ENCODE results near the gene LYZL2.
"Not testable (repeated sequence)": the region's sequence is repeated elsewhere in the genome, so short reads cannot be mapped to it uniquely, and the experiment has no call there.

The LYZL2 gene

GRCh38 chr10:30639946-30640786, 10.6 kb upstream of the LYZL2 start:
- DNase-seq (ENCODE audit: low read depth), result no peak

DNA sequence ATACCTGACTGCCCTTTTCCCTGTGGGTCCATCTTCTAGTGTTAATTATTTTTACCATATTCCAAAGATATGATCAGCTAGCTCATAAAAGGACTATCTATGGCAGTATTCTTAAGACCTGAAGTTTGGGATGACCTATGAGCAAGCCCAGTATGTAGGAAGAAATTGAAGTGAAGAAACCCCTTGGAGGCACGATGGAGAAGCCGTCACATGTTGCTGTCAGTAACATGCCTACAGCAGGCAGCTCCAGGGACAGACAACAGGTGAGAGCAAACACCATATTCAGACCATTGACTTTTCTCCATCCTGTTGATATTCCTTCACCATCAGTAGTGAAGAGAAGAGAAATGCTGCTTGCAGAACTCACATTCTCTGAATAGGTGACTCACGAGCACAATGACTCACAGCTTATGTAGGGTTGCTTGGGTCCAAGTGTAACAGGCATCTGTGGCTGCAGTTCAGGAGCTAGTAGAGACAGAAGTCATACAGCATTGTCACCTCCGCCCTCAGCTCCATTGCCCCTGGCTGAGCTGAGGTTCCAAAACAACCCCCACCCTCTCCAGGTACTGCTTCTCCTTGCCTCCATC, 8.4 kb upstream of the LYZL2 start:
- no peak for DNase-seq (ENCODE audit: low read depth)

GRCh38 chr10:30631188-30631587, 1.6 kb upstream of the LYZL2 start:
- DNase-seq (ENCODE audit: low read depth), result no peak

GRCh38 chr10:30630571-30630970, 1.0 kb upstream of the LYZL2 start:
- DNase-seq (ENCODE audit: low read depth), result no peak

- DNase-seq (ENCODE audit: low read depth), result not testable (repeated sequence)
These were observed 977 bp downstream of the LYZL2 start for GRCh38 chr10:30628576-30628975.

DNA sequence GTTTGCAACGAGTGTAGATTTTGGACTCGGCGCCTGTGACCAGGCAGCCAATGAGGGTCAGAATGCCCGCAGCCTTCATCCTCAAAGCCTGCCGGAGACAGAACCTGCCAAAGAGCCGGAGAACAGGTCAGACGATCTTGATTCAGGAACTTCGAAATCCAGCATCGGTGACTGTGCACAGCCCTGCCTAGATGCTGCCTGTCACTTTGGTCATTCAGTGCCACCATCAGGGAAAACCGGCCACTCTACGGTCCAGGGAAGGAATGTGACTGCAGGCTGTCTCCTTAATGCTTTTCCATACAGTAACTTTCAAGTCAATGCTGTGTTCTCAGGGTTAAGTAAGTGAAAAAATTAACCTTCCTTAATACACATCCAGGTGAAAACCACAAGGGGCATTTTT, 2.7 kb downstream of the LYZL2 start:
- not testable (repeated sequence) for DNase-seq (ENCODE audit: low read depth)

GRCh38 chr10:30626196-30626595, 3.4 kb downstream of the LYZL2 start:
- not testable (repeated sequence) for DNase-seq (ENCODE audit: low read depth)

DNA sequence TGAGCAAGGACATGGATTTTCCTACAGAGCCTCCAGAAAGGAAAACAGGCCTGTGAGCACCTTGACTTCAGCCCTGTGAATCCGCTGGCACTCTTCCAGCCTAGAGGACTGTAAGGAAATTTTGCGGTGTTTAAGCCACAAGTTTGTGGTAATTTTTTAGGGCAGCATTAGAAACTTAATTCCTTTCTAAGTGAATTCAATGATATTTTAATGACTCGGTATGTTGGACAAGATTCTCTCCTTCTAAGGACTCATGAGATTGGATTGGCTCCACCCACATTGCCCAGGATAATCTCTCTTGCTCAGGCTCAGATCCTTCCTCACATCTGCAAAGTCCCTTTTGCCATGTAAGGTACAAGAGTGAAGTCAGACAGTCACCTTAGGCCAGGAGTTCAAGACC, 4.5 kb downstream of the LYZL2 start:
- no peak for DNase-seq (ENCODE audit: low read depth)

DNA sequence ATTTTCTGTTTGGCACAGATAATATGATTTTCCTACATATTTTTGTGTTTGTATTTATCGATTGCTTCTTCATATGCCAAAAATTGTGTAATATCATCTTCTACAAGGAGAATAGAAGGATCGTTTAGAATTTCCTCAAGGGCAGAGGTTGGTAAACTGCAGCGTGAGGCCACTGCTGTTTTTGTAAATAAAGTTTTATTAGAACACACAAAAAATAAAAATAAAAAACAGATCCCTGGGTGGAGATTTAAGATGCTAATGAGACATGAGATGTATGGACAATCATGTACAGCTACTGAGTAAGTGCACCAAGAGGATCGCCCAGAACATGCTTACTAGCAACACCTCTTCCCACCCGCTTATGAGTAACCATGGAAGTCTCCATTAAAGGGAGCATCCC, 9.6 kb downstream of the LYZL2 start:
- DNase-seq (ENCODE audit: low read depth), result no peak

DNA sequence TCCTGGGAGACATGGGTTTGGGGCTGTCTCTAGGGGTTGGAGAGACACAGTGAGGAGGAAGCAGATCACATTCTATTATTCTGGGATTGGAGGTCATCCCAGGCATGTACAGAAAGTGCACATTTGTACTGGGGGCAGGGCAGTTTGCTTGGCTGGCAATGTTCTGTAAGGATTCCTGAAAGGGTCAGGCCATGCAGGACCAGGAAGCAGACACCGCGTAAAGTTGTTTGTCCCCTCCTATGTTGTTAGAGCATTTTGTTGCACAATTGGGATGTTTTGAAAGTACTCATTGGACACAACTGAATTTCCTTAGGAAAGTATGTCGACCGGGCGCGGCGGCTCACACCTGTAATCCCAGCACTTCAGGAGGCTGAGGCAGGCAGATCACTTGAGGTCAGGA, 12.5 kb downstream of the LYZL2 start:
- no peak for DNase-seq (ENCODE audit: low read depth)

GRCh38 chr10:30611041-30611440, 18.5 kb downstream of the LYZL2 start:
- not testable (repeated sequence) for DNase-seq (ENCODE audit: low read depth)

DNA sequence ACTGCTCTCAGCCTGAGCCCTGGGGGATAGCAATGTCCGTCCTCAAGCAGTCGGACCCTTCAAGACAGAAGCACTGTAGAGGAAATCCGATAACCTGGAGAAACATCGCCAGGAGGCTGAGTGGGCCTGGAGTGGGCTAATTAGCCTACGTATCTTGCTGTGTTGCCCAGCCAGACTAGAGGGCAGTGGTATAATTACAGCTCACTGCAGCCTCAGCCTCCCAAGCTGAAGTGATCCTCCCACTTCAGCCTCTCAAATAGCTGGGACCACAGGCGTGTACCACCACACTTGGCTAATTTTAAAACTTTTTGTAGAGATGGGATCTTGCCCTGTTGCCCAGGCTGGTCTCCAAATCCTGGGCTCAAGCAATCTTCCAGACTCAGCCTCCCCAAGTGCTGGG, 21.7 kb downstream of the LYZL2 start:
- no peak for DNase-seq (ENCODE audit: low read depth)

DNA sequence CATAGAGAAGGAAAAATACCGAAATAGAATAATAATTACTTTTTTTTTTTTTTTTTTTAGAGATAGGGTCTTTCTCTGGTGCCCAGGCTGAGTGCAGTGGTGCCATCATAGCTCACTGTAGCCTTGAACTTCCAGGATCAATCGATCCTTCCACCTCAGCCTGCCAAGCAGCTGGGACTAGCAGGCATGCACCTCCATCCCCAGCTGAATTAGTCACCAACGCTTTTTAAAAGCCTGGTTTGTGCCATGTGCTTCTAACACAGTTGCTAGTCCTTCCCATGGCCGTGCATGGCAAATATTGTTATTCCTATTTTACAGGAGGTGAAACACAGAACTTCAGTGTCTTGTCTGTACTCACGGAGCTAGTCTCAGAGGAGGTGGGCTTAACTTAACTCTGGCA, 23.2 kb downstream of the LYZL2 start:
- no peak for DNase-seq (ENCODE audit: low read depth)

- DNase-seq (ENCODE audit: low read depth), result not testable (repeated sequence)
These were observed 24.0 kb downstream of the LYZL2 start for GRCh38 chr10:30605341-30606121.

DNA sequence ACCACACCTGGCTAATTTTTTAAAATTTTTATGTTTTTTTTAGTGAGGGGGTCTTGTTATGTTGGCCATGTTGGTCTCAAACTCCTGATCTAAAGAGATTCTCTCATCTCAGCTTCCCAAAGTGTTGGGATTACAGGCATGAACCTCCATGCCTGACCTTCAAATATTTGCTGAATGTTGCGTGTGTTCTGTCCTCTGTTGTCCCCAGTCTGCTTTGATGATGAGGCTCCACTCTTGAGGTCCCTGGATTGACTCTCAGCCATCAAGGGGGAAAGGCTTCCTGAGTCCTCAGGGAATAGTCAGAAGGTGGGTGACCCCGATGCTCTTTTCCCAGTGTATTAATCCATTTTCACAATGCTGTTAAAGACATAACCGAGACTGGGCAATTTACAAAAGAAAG, 26.0 kb downstream of the LYZL2 start:
- DNase-seq (ENCODE audit: low read depth), result no peak

- DNase-seq (ENCODE audit: low read depth), result no peak
These were observed 26.8 kb downstream of the LYZL2 start for GRCh38 chr10:30602747-30603146.

DNA sequence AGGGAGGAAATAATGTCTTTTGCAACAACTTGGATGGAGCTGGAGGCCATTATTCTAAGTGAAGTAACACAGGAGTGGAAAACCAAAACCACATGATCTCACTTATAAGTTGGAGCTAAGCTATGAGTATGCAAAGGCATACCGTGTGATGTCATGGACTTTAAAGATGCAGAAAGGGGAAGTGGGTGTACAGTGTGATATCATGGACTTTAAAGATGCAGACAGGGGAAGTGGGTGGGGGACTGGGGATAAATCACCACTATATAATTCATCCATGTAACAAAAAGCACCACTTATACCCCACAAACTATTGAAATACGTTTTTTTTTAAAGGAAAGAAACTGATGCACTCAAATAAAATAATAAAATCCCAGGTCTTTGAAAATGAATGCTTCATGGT, 29.5 kb downstream of the LYZL2 start:
- DNase-seq (ENCODE audit: low read depth), result no peak

DNA sequence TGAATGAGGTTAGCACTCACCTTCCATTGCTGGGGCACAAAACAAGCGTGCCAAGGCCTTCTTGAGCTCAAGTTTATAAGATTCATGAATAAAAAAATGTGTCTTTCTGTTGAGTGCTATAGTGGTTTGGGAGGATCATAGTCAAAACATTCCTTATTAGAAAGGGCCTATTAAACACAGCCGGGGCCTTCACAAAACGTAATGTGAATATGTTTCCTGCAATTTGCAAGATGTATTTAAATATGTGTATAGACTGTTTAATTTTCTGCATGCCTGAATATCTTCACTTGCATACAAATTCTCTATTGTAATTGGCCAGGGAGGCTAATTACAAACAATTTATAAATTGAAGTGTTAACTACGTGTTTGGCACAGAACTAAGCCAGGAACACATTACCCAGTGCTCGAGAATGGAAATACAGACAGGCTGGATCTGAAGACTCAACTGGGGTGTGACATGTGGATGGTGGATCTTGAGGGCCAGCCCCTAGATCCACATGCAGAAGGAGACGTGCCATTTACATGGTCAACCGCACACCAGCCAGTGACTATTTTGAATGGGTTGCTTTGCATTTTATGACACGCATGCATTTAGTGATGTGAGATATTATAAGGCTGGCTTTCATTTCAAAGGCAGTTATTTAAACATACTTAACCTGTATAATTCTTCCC, 31.3 kb downstream of the LYZL2 start:
- no peak for DNase-seq (ENCODE audit: low read depth)

DNA sequence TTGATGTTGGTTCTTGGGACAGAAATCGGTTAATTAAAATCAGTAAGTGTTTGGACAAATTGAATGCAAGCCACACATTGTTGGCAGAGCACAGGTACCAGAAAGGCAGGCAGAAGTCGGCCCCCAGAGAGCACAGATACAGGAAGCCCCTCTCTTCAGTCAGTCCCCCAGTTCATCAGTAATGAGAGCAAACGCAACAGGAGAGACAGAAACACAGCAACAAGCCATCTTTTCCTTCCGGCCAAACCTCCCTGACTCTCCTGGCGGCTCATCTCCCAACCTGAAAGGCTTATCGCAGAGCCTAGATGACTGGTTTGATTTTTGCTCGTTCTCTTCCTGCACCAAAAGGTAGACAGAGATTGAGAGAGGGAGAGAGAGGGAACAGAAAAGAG, 32.1 kb downstream of the LYZL2 start:
- DNase-seq (ENCODE audit: low read depth), result not testable (repeated sequence)

DNA sequence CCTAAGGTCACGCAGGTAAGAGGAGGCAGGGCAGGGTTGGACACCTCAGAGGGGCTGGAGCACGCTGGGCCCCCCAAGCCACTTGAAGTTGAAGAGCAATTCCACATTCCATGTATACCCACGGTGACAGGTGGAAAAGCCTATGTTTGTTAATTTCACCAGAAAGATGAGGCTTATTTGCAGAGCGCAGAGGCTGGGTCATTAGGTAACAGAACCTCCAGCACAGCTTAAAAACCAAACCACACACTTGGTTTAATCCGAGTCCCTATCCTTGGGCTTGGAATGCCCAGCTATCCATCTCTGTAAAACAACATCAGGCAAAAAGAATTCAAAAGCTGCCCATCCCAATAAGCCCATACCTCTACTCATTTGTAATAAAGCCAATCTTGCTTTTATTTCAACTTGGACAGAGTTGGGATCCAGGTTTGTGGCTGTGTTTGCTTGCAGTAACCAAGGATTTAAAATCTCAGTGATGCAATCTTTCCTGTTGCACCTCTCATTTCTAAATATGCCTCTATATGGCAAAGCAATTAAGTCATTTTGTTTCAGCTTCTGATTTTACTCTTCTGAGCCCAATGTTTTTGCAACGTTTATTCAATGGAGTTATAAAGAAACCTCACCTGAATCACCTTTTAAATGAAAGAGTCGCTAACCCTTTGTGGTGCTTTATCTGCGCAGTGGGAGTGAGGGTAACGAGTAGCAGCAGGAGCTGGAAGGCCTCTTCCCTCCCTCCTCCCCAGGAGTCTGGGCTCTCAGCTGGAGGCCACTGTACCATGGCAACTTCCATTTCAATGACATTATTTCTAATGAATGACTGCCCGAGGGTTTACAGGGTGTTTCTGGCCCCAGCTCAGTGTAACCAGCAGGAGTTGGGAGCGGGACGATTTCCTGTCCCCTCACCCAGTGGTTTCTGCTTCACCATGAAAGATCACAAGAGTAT, 32.8 kb downstream of the LYZL2 start:
- DNase-seq (ENCODE audit: low read depth), result not testable (repeated sequence)

GRCh38 chr10:30596013-30596412, 33.5 kb downstream of the LYZL2 start:
- DNase-seq (ENCODE audit: low read depth), result no peak
